Measurements from ENCODE around the gene INPP4A.

The INPP4A gene

GRCh38 chr2:98482362-98482761 is 37.7 kb downstream of the INPP4A start:
- H3K27ac ChIP-seq (ENCODE audit: extremely low read depth, low read depth, low read length): no peak overlapping the region
- no peaks in the 10 kb centered on the region for H3K9me3 ChIP-seq (ENCODE audit: control insufficient read depth, insufficient read depth, low read depth, low read length)
- peaks cover 14% of the 10 kb centered on the region for H3K4me1 ChIP-seq (ENCODE audit: control insufficient read depth, insufficient read depth, low read length)
- ChIA-PET POLR2A (no interaction called here), CTCF (no interaction called here)
- H3K36me3 ChIP-seq (ENCODE audit: control insufficient read depth in 2 of 2, insufficient read depth in 1 of 2, low read length in 2 of 2): no peaks in the 10 kb centered on the region
- no peak overlapping the region for H3K4me3 ChIP-seq (ENCODE audit: low read depth, low read length)
- TF ChIP-seq TRIM28 (IDR thresholded peaks at IDR 0.05; ENCODE audit: borderline replicate concordance, low read length) (no peak), ZBTB8A (tag by site-specific recombination; IDR thresholded peaks at IDR 0.05) (no peak), ZNF555 (tag by site-specific recombination; conservative IDR thresholded peaks at IDR 0.05) (no peak), ZNF157 (tag by site-specific recombination; IDR thresholded peaks at IDR 0.05) (no peak), ZNF623 (tag by site-specific recombination; IDR thresholded peaks at IDR 0.05) (no peak), OSR2 (tag by site-specific recombination; IDR thresholded peaks at IDR 0.05) (no peak), ZNF19 (tag by site-specific recombination; IDR thresholded peaks at IDR 0.05; ENCODE audit: low read depth) (no peak), HOXC10 (CRISPR knock-in tag; IDR thresholded peaks at IDR 0.05) (no peak), ZSCAN23 (tag by site-specific recombination; IDR thresholded peaks at IDR 0.05) (no peak), ZNF121 (tag by site-specific recombination; IDR thresholded peaks at IDR 0.05) (no peak), ZNF37A (tag by site-specific recombination; IDR thresholded peaks at IDR 0.05) (no peak), KLF1 (tag by site-specific recombination; IDR thresholded peaks at IDR 0.05) (no peak), ZBTB11 (tag by site-specific recombination; conservative IDR thresholded peaks at IDR 0.05; ENCODE audit: low read depth) (no peak), SCRT2 (tag by site-specific recombination; IDR thresholded peaks at IDR 0.05) (no peak), ZNF677 (tag by site-specific recombination; IDR thresholded peaks at IDR 0.05) (no peak), ZNF2 (tag by site-specific recombination; IDR thresholded peaks at IDR 0.05) (no peak)
- TF ChIP-seq, protein P1, sequence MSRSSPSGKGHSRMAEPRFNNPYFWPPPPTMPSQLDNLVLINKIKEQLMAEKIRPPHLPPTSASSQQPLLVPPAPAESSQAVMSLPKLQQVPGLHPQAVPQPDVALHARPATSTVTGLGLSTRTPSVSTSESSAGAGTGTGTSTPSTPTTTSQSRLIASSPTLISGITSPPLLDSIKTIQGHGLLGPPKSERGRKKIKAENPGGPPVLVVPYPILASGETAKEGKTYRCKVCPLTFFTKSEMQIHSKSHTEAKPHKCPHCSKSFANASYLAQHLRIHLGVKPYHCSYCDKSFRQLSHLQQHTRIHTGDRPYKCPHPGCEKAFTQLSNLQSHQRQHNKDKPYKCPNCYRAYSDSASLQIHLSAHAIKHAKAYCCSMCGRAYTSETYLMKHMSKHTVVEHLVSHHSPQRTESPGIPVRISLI (tag by site-specific recombination; IDR thresholded peaks at IDR 0.05): no peak

DNA sequence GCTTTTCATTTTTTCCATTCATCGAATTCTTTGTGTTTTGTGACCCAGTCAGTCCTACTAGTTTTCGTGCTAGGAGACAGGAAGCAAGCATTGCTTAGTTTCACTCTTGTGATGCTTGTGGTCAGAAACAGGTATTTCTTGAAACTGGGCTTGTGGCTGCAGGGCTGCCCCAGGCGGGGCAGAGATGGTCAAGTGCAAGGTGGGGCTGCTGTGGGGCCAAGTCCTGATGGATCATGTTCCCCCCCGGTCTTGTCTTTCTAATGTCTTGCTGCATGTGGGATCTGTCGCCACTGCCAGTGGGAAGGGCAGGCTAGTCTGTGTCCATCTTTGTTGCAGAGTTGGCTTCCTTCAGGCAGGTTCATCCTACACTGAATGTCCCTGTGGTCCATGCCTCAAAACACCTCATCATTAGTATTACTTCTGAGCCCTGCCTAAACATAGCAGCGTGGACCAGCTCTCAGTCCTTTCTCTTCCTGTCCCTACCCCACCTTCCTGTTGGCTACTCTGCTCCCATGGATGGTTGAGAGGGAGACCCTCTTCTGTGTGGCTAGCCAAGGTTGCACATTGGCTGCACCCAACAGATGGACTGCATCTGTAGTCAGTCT is 38.7 kb downstream of the INPP4A start:
- Histone ChIP-seq H3K4me3 (ENCODE audit: low read depth, low read length) (no peak overlapping the region), H3K27ac (ENCODE audit: extremely low read depth, low read depth, low read length) (no peak overlapping the region), H3K4me1 (ENCODE audit: control insufficient read depth, insufficient read depth, low read length) (peaks cover 14% of the 10 kb centered on the region), H3K9me3 (ENCODE audit: control insufficient read depth, insufficient read depth, low read depth, low read length) (no peaks in the 10 kb centered on the region), H3K36me3 (ENCODE audit: control insufficient read depth in 2 of 2, insufficient read depth in 1 of 2, low read length in 2 of 2) (no peaks in the 10 kb centered on the region)
- ChIA-PET POLR2A (no interaction called here), CTCF (interaction anchor here (0.8 to 1.0 kb wide), 2 partner anchors 18 to 98 kb away, joined by 3 read pairs; no protein-coding TSS in a partner anchor)
- TF ChIP-seq, protein P2, sequence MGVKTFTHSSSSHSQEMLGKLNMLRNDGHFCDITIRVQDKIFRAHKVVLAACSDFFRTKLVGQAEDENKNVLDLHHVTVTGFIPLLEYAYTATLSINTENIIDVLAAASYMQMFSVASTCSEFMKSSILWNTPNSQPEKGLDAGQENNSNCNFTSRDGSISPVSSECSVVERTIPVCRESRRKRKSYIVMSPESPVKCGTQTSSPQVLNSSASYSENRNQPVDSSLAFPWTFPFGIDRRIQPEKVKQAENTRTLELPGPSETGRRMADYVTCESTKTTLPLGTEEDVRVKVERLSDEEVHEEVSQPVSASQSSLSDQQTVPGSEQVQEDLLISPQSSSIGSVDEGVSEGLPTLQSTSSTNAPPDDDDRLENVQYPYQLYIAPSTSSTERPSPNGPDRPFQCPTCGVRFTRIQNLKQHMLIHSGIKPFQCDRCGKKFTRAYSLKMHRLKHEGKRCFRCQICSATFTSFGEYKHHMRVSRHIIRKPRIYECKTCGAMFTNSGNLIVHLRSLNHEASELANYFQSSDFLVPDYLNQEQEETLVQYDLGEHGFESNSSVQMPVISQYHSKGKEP (tag by site-specific recombination; IDR thresholded peaks at IDR 0.05): no peak
- no peak for TF ChIP-seq ZNF174 (tag by site-specific recombination; IDR thresholded peaks at IDR 0.05)
- TF ChIP-seq ZNF501 (tag by site-specific recombination; IDR thresholded peaks at IDR 0.05): no peak
- TF ChIP-seq ZBTB8A (tag by site-specific recombination; IDR thresholded peaks at IDR 0.05): no peak
- TF ChIP-seq ZNF169 (tag by site-specific recombination; IDR thresholded peaks at IDR 0.05): no peak
- TF ChIP-seq, protein P3, sequence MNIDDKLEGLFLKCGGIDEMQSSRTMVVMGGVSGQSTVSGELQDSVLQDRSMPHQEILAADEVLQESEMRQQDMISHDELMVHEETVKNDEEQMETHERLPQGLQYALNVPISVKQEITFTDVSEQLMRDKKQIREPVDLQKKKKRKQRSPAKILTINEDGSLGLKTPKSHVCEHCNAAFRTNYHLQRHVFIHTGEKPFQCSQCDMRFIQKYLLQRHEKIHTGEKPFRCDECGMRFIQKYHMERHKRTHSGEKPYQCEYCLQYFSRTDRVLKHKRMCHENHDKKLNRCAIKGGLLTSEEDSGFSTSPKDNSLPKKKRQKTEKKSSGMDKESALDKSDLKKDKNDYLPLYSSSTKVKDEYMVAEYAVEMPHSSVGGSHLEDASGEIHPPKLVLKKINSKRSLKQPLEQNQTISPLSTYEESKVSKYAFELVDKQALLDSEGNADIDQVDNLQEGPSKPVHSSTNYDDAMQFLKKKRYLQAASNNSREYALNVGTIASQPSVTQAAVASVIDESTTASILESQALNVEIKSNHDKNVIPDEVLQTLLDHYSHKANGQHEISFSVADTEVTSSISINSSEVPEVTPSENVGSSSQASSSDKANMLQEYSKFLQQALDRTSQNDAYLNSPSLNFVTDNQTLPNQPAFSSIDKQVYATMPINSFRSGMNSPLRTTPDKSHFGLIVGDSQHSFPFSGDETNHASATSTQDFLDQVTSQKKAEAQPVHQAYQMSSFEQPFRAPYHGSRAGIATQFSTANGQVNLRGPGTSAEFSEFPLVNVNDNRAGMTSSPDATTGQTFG (tag by site-specific recombination; IDR thresholded peaks at IDR 0.05; ENCODE audit: borderline replicate concordance): no peak
- TF ChIP-seq MZF1 (tag by site-specific recombination; IDR thresholded peaks at IDR 0.05; ENCODE audit: borderline replicate concordance): no peak

All from HEK293 (cell line).